Mononuclear cell (primary cell): ENCODE results near the gene NOC2L. TPM values are rescaled to one million over a fixed set of nuclear protein-coding genes. Genes with fewer than 3 reads are reported as not detected.
"Not testable (repeated sequence)": the region's sequence is repeated elsewhere in the genome, so short reads cannot be mapped to it uniquely, and the experiment has no call there.

Source experiments
- H3K27me3 ChIP-seq: 2 replicates; pipeline ENCODE4 v1.6.0; 2011; ENCODE audit warnings: low read length, control low read depth; ENCODE audit not compliant: insufficient read depth
- H3K4me1 ChIP-seq: 2 replicates; pipeline ENCODE4 v1.5.1; 2011; ENCODE audit warnings: mild to moderate bottlenecking, low read length, control low read depth; ENCODE audit not compliant: insufficient read depth
- H3K4me3 ChIP-seq: 2 replicates; pipeline ENCODE4 v1.5.1; 2011; ENCODE audit warnings: mild to moderate bottlenecking, low read length, moderate library complexity
- H3K9me3 ChIP-seq: 2 replicates; pipeline ENCODE4 v1.5.1; 2011; ENCODE audit warnings: low read depth, mild to moderate bottlenecking, control low read depth, low read length
- total RNA-seq: library from RNA; depleted of rRNA; stranded (reverse); fragments of >200 nt; gene quantifications from one replicate; pipeline ENCODE4 v1.2.3, GENCODE V29; 2012

Gene NOC2L
- total RNA-seq, 1 donor, result 27.2 TPM

DNA sequence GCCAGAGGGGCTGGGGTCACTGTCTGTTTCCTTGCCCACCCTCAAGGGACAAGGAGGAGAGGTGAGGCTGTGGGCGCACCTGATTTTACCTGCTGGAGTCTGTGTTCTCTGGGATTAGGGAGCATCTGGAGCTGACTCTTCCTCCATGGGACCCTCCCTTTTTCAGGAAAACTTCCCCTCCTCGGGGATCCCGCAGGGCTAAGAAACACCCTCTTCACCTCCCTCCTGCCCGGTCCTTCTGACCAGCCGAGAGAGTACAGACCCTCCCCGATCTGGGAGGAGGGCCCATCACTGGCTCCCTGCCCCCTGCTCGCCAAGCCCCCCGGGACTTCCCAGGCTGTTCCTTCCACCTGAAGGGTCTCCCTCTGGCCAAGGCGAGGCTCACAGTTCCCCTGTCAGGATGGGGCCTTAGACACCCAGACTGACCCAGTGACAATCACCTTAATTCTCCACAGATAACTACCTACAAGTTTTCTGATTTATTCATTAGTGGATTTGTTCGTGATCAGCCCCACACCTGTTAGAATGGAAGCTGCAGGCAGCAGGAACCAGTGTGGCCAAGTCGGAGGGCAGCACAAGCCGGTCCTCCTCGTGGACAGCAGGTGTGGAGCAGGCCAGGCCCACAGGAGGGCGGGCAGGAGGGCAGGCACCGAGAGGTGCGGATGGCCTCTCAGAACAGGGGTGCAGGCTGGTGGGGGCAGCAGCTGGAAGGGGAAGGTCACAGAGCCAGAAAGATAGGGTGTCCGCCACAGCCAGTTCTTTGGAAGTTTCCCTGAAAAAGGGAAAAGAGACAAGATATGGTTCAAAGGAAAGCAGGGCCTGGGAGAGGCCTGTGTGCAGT is 51.2 kb downstream of the NOC2L start:
- Histone ChIP-seq H3K4me3 (no peak overlapping the region), H3K27me3 (peaks cover 7% of the 10 kb centered on the region), H3K9me3 (no peaks in the 10 kb centered on the region), H3K4me1 (peaks cover 25% of the 10 kb centered on the region)

DNA sequence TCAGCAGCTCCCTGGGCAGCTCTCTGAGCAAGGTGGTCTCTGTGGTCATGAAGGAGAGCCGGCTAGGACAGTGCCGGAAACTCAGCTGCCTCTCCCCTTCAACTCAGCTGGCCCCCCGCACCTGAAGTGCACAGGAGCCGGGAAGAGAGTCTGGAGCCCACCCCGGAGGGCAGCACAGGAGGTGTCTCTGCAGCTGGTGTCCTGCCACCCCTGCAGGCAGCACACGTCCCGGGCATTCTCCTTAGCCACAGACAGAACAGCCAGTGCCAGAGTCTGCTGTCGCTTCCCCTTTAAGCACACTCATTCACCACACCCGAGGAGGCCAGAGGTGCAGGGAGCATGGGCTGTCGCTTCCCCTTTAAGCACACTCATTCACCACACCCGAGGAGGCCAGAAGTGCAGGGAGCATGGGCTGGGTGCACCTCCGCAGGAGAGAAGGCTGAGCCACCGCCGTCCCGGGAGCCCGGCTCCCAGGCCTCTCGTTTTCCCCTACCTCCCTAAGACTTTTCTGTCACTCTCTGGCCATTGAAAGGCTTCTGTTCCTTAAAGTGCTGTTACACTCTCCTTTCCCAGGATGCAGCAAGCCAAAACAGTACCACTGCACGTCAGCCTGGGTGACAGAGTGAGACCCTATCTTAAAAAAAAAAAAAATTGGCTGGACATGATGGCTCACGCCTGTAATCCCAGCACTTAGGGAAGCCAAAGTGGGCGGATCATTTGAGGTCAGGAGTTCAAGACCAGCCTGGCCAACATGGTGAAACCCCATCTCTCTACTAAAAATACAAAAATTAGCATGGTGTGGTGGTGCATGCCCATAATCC is 52.2 kb downstream of the NOC2L start:
- no peaks in the 10 kb centered on the region for H3K9me3 ChIP-seq
- peaks cover 25% of the 10 kb centered on the region for H3K4me1 ChIP-seq
- no peak overlapping the region for H3K4me3 ChIP-seq
- H3K27me3 ChIP-seq, result peaks cover 7% of the 10 kb centered on the region

- H3K27me3 ChIP-seq, result peaks cover 9% of the 10 kb centered on the region
- no peaks in the 10 kb centered on the region for H3K9me3 ChIP-seq
- H3K4me3 ChIP-seq, result no peak overlapping the region
- peaks cover 25% of the 10 kb centered on the region for H3K4me1 ChIP-seq
Observed at GRCh38 chr1:905811-906599, 53.1 kb downstream of the NOC2L start.

- no peaks in the 10 kb centered on the region for H3K9me3 ChIP-seq
- peaks cover 9% of the 10 kb centered on the region for H3K27me3 ChIP-seq
- H3K4me3 ChIP-seq, result no peak overlapping the region
- peaks cover 25% of the 10 kb centered on the region for H3K4me1 ChIP-seq
Observed at GRCh38 chr1:905071-905749, 53.8 kb downstream of the NOC2L start.

- H3K4me1 ChIP-seq, result peaks cover 25% of the 10 kb centered on the region
- H3K4me3 ChIP-seq, result no peak overlapping the region
- H3K9me3 ChIP-seq, result no peaks in the 10 kb centered on the region
- peaks cover 9% of the 10 kb centered on the region for H3K27me3 ChIP-seq
Observed at GRCh38 chr1:904310-904950, 54.6 kb downstream of the NOC2L start.

DNA sequence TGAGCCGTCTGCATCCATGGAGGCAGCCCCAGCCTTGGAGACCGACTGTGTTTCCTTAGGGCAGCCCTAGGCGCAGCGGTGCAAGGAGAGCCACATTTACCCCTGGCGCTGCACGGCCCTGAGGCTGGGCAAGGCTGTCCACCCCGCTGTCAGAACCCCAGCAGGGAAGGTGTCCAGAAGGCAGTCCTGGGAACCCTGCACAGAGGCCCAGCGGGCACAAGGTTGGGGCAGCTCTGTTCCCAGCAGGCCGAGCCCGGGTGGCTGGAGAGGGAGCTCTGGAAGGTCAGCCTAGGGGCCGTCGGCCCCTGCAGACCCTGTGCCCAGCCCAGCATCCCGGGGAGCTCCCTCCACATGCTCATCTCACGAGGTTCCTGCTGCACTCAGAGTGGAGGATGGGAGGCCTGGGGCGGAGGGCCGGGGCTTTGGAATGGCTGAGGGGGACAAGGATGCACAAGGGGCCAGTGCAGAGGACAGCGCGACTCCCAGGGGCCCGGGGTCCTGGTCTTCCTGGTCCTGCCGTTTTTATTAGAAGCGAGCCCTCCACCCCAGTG is 55.3 kb downstream of the NOC2L start:
- H3K27me3 ChIP-seq, result peaks cover 9% of the 10 kb centered on the region
- H3K4me3 ChIP-seq, result no peak overlapping the region
- H3K4me1 ChIP-seq, result peaks cover 26% of the 10 kb centered on the region
- H3K9me3 ChIP-seq, result no peaks in the 10 kb centered on the region

GRCh38 chr1:903305-903704 is 55.8 kb downstream of the NOC2L start:
- no peaks in the 10 kb centered on the region for H3K9me3 ChIP-seq
- no peak overlapping the region for H3K4me3 ChIP-seq
- peaks cover 30% of the 10 kb centered on the region for H3K4me1 ChIP-seq
- H3K27me3 ChIP-seq, result peaks cover 10% of the 10 kb centered on the region

- H3K4me1 ChIP-seq, result peaks cover 36% of the 10 kb centered on the region
- H3K9me3 ChIP-seq, result no peaks in the 10 kb centered on the region
- no peak overlapping the region for H3K4me3 ChIP-seq
- peaks cover 15% of the 10 kb centered on the region for H3K27me3 ChIP-seq
Observed at GRCh38 chr1:902802-903201, 56.3 kb downstream of the NOC2L start.

- Histone ChIP-seq H3K4me3 (no peak overlapping the region), H3K4me1 (peaks cover 27% of the 10 kb centered on the region), H3K9me3 (no peaks in the 10 kb centered on the region), H3K27me3 (peaks cover 19% of the 10 kb centered on the region)
Observed at GRCh38 chr1:901108-901859, 57.8 kb downstream of the NOC2L start.

DNA sequence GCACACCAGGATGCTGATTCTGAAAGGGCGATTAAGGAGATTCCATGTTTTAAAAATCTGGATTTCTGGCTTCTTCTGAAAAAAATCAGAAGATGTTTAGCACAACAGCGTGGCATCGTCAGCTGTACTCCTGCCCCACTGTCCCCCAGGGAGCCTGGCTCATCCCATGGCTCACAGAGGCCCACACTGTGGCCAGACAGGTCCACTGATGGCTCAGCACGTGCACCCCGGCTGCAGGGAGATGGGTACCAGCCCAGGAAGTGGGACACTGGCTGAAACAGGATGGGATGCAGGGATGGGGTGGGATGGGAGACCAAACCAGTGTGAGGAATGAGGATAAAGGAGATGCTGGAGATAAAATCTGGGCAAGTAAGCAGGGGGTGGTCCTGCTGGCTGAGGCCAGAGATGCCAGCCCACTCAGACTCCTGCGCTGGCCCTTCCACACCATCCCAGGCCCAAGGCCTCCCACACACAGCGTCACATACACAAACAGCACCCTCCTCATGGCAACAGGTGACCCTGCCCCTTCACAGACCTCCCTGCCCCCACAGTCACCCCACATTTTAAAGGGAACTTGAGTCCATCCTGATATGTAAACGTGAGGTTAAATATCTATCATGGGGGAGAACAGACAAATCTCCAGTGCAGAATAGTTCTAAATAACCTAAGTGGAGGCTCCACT is 59.3 kb downstream of the NOC2L start:
- Histone ChIP-seq H3K4me1 (peaks cover 14% of the 10 kb centered on the region), H3K9me3 (no peaks in the 10 kb centered on the region), H3K4me3 (no peak overlapping the region), H3K27me3 (peaks cover 13% of the 10 kb centered on the region)

- Histone ChIP-seq H3K27me3 (peaks cover 13% of the 10 kb centered on the region), H3K4me1 (peaks cover 11% of the 10 kb centered on the region)
- H3K4me3 ChIP-seq, H3K9me3 ChIP-seq: not testable (repeated sequence)
Observed at GRCh38 chr1:897951-898350, 61.1 kb downstream of the NOC2L start.

- H3K4me3 ChIP-seq, result no peak overlapping the region
- H3K9me3 ChIP-seq, result no peaks in the 10 kb centered on the region
- H3K27me3 ChIP-seq, result peaks cover 13% of the 10 kb centered on the region
- peaks cover 11% of the 10 kb centered on the region for H3K4me1 ChIP-seq
Observed at GRCh38 chr1:897226-897625, 61.8 kb downstream of the NOC2L start.
